Nephron (organoid): Measurements from ENCODE around the gene COL1A2.

Experiments
- H3K27ac Mint-ChIP-seq, 3 experiments: 2 replicates each; pipeline ENCODE4 v1.8.0; 2020; ENCODE audit warnings: mixed read lengths in 3 of 3, mild to moderate bottlenecking in 2 of 3, moderate library complexity in 1 of 3
- H3K27me3 Mint-ChIP-seq: 2 replicates; pipeline ENCODE4 v1.8.0; 2021; ENCODE audit warnings: low read depth, mild to moderate bottlenecking, moderate library complexity, mixed read lengths
- H3K36me3 Mint-ChIP-seq: 2 replicates; pipeline ENCODE4 v1.8.0; 2020; ENCODE audit warnings: low read depth, mixed read lengths
- H3K4me1 Mint-ChIP-seq: 2 replicates; pipeline ENCODE4 v1.8.0; 2020; ENCODE audit warnings: mixed read lengths
- H3K4me3 Mint-ChIP-seq, 3 experiments: 2 replicates each; pipeline ENCODE4 v1.8.0; 2020; ENCODE audit warnings: mild to moderate bottlenecking in 3 of 3, mixed read lengths in 3 of 3, moderate library complexity in 2 of 3
- H3K9me3 Mint-ChIP-seq: 2 replicates; pipeline ENCODE4 v1.8.0; 2020; ENCODE audit warnings: mixed read lengths
- CTCF ChIP-seq, 3 experiments: fragments of 200-600 bp; sonication (generic); IDR thresholded peaks; one replicate each; pipeline ENCODE4 v1.5.0; 2021; ENCODE audit warnings: antibody characterized with exemption in 3 of 3; ENCODE audit not compliant: unreplicated experiment in 3 of 3

The COL1A2 gene

DNA sequence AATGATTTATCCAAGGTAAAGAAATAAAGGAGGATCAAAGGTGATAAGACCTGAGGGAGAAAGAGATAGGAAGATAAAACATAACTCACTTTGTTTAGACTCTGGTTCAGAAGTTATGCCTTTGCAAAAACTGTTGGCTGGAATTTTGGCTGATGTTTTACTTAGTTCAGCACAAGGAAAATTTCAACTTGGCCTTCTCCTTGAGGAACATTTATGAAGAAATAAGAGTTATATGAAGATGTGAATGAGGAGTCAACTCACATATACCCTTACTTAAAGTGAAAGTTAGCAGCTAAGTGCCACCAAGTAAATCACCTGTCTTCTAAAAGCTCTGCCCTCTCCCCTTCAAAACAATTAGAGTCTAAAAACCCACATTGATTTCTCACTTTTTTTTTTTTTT lies 39.7 kb upstream of the COL1A2 start:
- Mint-ChIP-seq H3K4me1 (peaks cover 57% of the 10 kb centered on the region), H3K36me3 (peaks cover 4% of the 10 kb centered on the region), H3K27ac (peak overlapping the region; percentile 76 to 99 (median 93)), H3K9me3 (peaks cover 9% of the 10 kb centered on the region), H3K4me3 (no peak overlapping the region), H3K27me3 (no peaks in the 10 kb centered on the region)
- TF ChIP-seq CTCF (IDR thresholded peaks at IDR 0.05; ENCODE audit: unreplicated experiment in 3 of 3) = no peak

GRCh38 chr7:94355454-94355853 lies 39.2 kb upstream of the COL1A2 start:
- Mint-ChIP-seq H3K36me3 (peaks cover 4% of the 10 kb centered on the region), H3K27ac (peak overlapping the region; percentile 76 to 99 (median 93)), H3K9me3 (peaks cover 12% of the 10 kb centered on the region), H3K4me1 (peaks cover 57% of the 10 kb centered on the region), H3K4me3 (peak overlapping the region in 1 of 3 experiments; percentile 69), H3K27me3 (no peaks in the 10 kb centered on the region)
- TF ChIP-seq CTCF (IDR thresholded peaks at IDR 0.05; ENCODE audit: unreplicated experiment in 3 of 3) = no peak

GRCh38 chr7:94357076-94357475 lies 37.6 kb upstream of the COL1A2 start:
- H3K4me3 Mint-ChIP-seq = no peak overlapping the region
- peaks cover 46% of the 10 kb centered on the region for H3K4me1 Mint-ChIP-seq

GRCh38 chr7:94360926-94361325 lies 33.8 kb upstream of the COL1A2 start:
- Mint-ChIP-seq H3K4me3 (no peak overlapping the region), H3K36me3 (peaks cover 19% of the 10 kb centered on the region), H3K27me3 (no peaks in the 10 kb centered on the region), H3K9me3 (peaks cover 36% of the 10 kb centered on the region), H3K4me1 (peaks cover 33% of the 10 kb centered on the region), H3K27ac (peak overlapping the region in 1 of 3 experiments; percentile 35)
- no peak for TF ChIP-seq CTCF (IDR thresholded peaks at IDR 0.05; ENCODE audit: unreplicated experiment in 3 of 3)

More at GRCh38 chr7:94357076-94357475, 37.6 kb upstream of the COL1A2 start:
- Mint-ChIP-seq H3K27me3 (no peaks in the 10 kb centered on the region), H3K9me3 (peaks cover 17% of the 10 kb centered on the region), H3K27ac (peak overlapping the region in 2 of 3 experiments; percentile 57 to 99), H3K36me3 (peaks cover 5% of the 10 kb centered on the region)
- TF ChIP-seq CTCF (IDR thresholded peaks at IDR 0.05; ENCODE audit: unreplicated experiment in 3 of 3) = no peak

- Mint-ChIP-seq H3K4me1 (peaks cover 38% of the 10 kb centered on the region), H3K27me3 (no peaks in the 10 kb centered on the region), H3K4me3 (no peak overlapping the region), H3K36me3 (peaks cover 19% of the 10 kb centered on the region), H3K27ac (peak overlapping the region in 2 of 3 experiments; percentile 15 to 43), H3K9me3 (peaks cover 36% of the 10 kb centered on the region)
- no peak for TF ChIP-seq CTCF (IDR thresholded peaks at IDR 0.05; ENCODE audit: unreplicated experiment in 3 of 3)
Measured at GRCh38 chr7:94362276-94362675, 32.4 kb upstream of the COL1A2 start.

- no peaks in the 10 kb centered on the region for H3K27me3 Mint-ChIP-seq
- no peak for TF ChIP-seq CTCF (IDR thresholded peaks at IDR 0.05; ENCODE audit: unreplicated experiment in 3 of 3)
Measured at GRCh38 chr7:94364816-94365215, 29.9 kb upstream of the COL1A2 start.

More at GRCh38 chr7:94364816-94365215, 29.9 kb upstream of the COL1A2 start:
- peak overlapping the region; percentile 76 to 93 (median 83) for H3K27ac Mint-ChIP-seq
- H3K4me3 Mint-ChIP-seq = no peak overlapping the region
- peaks cover 27% of the 10 kb centered on the region for H3K9me3 Mint-ChIP-seq
- H3K4me1 Mint-ChIP-seq = peaks cover 54% of the 10 kb centered on the region
- H3K36me3 Mint-ChIP-seq = peaks cover 19% of the 10 kb centered on the region
